HEK293 (cell line): ENCODE measurements around the gene MLLT6.

Source experiments
- BCL11A ChIP-seq: fragments of 450-650 bp; formaldehyde crosslinking; IDR thresholded peaks from 2 replicates; pipeline ENCODE4 v1.5.1; 2016; ENCODE audit warnings: low read depth, missing biosample characterization, missing genetic modification characterization
- GFI1B ChIP-seq: fragments of 450-650 bp; formaldehyde crosslinking; IDR thresholded peaks from 2 replicates; pipeline ENCODE4 v1.5.1; 2016; ENCODE audit warnings: missing biosample characterization, missing genetic modification characterization
- GLI2 ChIP-seq: fragments of 450-650 bp; formaldehyde crosslinking; IDR thresholded peaks from 2 replicates; pipeline ENCODE4; 2017; ENCODE audit warnings: missing biosample characterization, missing genetic modification characterization, low read depth, borderline replicate concordance
- GLIS2 ChIP-seq: fragments of 450-650 bp; formaldehyde crosslinking; IDR thresholded peaks from 2 replicates; pipeline ENCODE4 v1.5.1; 2016; ENCODE audit warnings: missing biosample characterization, missing genetic modification characterization
- HOXA7 ChIP-seq: sonication (generic); formaldehyde crosslinking; IDR thresholded peaks from 2 replicates; pipeline ENCODE4 v1.8.1; 2022; ENCODE audit warnings: missing genetic modification reagents, borderline replicate concordance
- HOXC10 ChIP-seq: sonication (generic); formaldehyde crosslinking; IDR thresholded peaks from 2 replicates; pipeline ENCODE4 v1.8.1; 2023; ENCODE audit warnings: mild to moderate bottlenecking, missing genetic modification reagents
- KLF1 ChIP-seq: fragments of 450-650 bp; formaldehyde crosslinking; IDR thresholded peaks from 2 replicates; pipeline ENCODE4 v1.5.1; 2016; ENCODE audit warnings: missing biosample characterization, missing genetic modification characterization
- PRDM1 ChIP-seq: fragments of 450-650 bp; formaldehyde crosslinking; IDR thresholded peaks from 2 replicates; pipeline ENCODE4; 2016; ENCODE audit warnings: missing biosample characterization, missing genetic modification characterization
- ZBTB48 ChIP-seq: fragments of 450-650 bp; formaldehyde crosslinking; IDR thresholded peaks from 2 replicates; pipeline ENCODE4 v1.5.1; 2016; ENCODE audit warnings: missing biosample characterization, missing genetic modification characterization
- ZFP69B ChIP-seq: fragments of 450-650 bp; formaldehyde crosslinking; IDR thresholded peaks from 2 replicates; pipeline ENCODE4 v1.5.1; 2016; ENCODE audit warnings: missing biosample characterization, missing genetic modification characterization
- ZNF341 ChIP-seq: fragments of 450-650 bp; formaldehyde crosslinking; IDR thresholded peaks from 2 replicates; pipeline ENCODE4; 2016; ENCODE audit warnings: low read depth, missing biosample characterization, missing genetic modification characterization
- ZNF423 ChIP-seq: fragments of 450-650 bp; formaldehyde crosslinking; IDR thresholded peaks from 2 replicates; pipeline ENCODE4 v1.5.1; 2016; ENCODE audit warnings: missing biosample characterization, missing genetic modification characterization
- ZNF433 ChIP-seq: fragments of 450-650 bp; formaldehyde crosslinking; IDR thresholded peaks from 2 replicates; pipeline ENCODE4 v1.5.1; 2016; ENCODE audit warnings: missing biosample characterization, missing genetic modification characterization, low read depth
- ZNF518A ChIP-seq: fragments of 450-650 bp; formaldehyde crosslinking; conservative IDR thresholded peaks from 2 replicates; pipeline ENCODE4 v1.5.1; 2016; ENCODE audit warnings: low read depth, missing biosample characterization, missing genetic modification characterization
- ZNF555 ChIP-seq: fragments of 450-650 bp; formaldehyde crosslinking; conservative IDR thresholded peaks from 2 replicates; pipeline ENCODE4 v1.5.1; 2017; ENCODE audit warnings: missing biosample characterization, mild to moderate bottlenecking, missing genetic modification characterization, inconsistent platforms
- ZNF561 ChIP-seq: fragments of 450-650 bp; IDR thresholded peaks from 2 replicates; pipeline ENCODE4 v1.5.1; 2018; ENCODE audit warnings: missing biosample characterization, missing genetic modification characterization, borderline replicate concordance
- ZNF600 ChIP-seq: fragments of 450-650 bp; formaldehyde crosslinking; IDR thresholded peaks from 2 replicates; pipeline ENCODE4 v1.5.1; 2016; ENCODE audit warnings: missing biosample characterization, missing genetic modification characterization
- ZNF707 ChIP-seq: fragments of 450-650 bp; formaldehyde crosslinking; IDR thresholded peaks from 2 replicates; pipeline ENCODE4 v1.5.1; 2016; ENCODE audit warnings: missing biosample characterization, missing genetic modification characterization
- ZNF768 ChIP-seq: fragments of 450-650 bp; formaldehyde crosslinking; IDR thresholded peaks from 2 replicates; pipeline ENCODE4 v1.5.1; 2018; ENCODE audit warnings: missing biosample characterization, mild to moderate bottlenecking, missing genetic modification characterization
- ZNF830 ChIP-seq: fragments of 450-650 bp; IDR thresholded peaks from 2 replicates; pipeline ENCODE4 v1.5.0; 2018; ENCODE audit warnings: missing biosample characterization, missing genetic modification characterization, low read depth, mild to moderate bottlenecking, moderate library complexity
- ZSCAN4 ChIP-seq: fragments of 450-650 bp; formaldehyde crosslinking; IDR thresholded peaks from 2 replicates; pipeline ENCODE4 v1.5.1; 2017; ENCODE audit warnings: missing biosample characterization, missing genetic modification characterization
- TF ChIP-seq, protein P1 (sequence below): fragments of 450-650 bp; formaldehyde crosslinking; IDR thresholded peaks from 2 replicates; pipeline ENCODE4 v1.5.1; 2016; ENCODE audit warnings: missing biosample characterization, missing genetic modification characterization
- TF ChIP-seq, protein P2 (sequence below): fragments of 450-650 bp; formaldehyde crosslinking; optimal IDR thresholded peaks from 2 replicates; pipeline ENCODE3; 2016; ENCODE audit warnings: missing biosample characterization, mild to moderate bottlenecking, missing genetic modification characterization
- TF ChIP-seq, protein P3 (sequence below): fragments of 450-650 bp; formaldehyde crosslinking; IDR thresholded peaks from 2 replicates; pipeline ENCODE4 v1.5.1; 2016; ENCODE audit warnings: missing biosample characterization, missing genetic modification characterization
- TF ChIP-seq, protein P4 (sequence below): fragments of 450-650 bp; IDR thresholded peaks from 2 replicates; pipeline ENCODE4 v1.5.1; 2018; ENCODE audit warnings: missing biosample characterization, missing genetic modification characterization

MLLT6 gene

DNA sequence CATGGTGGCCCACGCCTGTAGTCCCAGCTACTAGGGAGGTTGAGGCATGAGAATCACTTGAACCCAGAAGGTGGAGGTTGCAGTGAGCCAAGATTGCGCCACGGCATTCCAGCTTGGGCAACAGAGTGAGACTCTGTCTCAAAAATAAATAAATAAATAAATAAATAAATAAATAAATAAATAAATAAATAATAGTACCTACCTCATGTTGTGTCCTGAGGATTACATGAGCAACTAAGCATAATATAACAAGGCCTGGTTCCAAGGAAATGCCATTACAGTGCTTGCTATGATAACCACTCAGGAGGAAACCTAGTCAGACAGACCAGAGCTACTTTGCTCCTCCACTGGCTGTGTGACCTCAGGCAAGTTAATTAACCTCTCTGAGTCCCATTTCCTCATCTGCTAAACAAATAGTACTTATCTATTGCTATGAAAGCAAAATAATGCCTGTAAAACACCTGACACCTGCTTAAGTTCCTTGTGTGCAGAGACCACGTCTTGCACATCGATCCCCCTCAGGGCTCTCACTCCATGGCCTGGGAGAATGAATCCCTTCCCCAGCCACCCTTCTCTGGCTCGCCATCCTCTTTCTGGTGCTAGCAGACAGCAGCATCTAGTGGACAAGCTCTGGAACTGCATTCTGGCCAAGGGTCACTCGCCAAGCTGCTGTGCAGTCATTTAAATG is 37.8 kb upstream of the MLLT6 start (continued):
- TF ChIP-seq, protein P1, sequence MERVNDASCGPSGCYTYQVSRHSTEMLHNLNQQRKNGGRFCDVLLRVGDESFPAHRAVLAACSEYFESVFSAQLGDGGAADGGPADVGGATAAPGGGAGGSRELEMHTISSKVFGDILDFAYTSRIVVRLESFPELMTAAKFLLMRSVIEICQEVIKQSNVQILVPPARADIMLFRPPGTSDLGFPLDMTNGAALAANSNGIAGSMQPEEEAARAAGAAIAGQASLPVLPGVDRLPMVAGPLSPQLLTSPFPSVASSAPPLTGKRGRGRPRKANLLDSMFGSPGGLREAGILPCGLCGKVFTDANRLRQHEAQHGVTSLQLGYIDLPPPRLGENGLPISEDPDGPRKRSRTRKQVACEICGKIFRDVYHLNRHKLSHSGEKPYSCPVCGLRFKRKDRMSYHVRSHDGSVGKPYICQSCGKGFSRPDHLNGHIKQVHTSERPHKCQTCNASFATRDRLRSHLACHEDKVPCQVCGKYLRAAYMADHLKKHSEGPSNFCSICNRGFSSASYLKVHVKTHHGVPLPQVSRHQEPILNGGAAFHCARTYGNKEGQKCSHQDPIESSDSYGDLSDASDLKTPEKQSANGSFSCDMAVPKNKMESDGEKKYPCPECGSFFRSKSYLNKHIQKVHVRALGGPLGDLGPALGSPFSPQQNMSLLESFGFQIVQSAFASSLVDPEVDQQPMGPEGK, result no peak
- no peak for TF ChIP-seq HOXA7 (CRISPR knock-in tag)
- TF ChIP-seq PRDM1 (tag by site-specific recombination), result no peak
- no peak for TF ChIP-seq ZNF830 (tag by site-specific recombination)
- TF ChIP-seq ZNF341 (tag by site-specific recombination), result peak; percentile 59
- TF ChIP-seq ZNF600 (tag by site-specific recombination), result no peak
- peak; percentile 99 for TF ChIP-seq ZNF555
- TF ChIP-seq, protein P2, sequence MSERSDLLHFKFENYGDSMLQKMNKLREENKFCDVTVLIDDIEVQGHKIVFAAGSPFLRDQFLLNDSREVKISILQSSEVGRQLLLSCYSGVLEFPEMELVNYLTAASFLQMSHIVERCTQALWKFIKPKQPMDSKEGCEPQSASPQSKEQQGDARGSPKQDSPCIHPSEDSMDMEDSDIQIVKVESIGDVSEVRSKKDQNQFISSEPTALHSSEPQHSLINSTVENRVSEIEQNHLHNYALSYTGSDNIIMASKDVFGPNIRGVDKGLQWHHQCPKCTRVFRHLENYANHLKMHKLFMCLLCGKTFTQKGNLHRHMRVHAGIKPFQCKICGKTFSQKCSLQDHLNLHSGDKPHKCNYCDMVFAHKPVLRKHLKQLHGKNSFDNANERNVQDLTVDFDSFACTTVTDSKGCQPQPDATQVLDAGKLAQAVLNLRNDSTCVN (tag by site-specific recombination), result no peak
- 0 out of 2 replicates have a peak, but pooled peaks have one; percentile 32 for TF ChIP-seq BCL11A (tag by site-specific recombination)
- TF ChIP-seq ZFP69B (tag by site-specific recombination), result no peak
- TF ChIP-seq ZNF768, result peak; percentile 100; the same call in 1 of the 2 replicates
- peak; percentile 98 for TF ChIP-seq ZNF518A
- TF ChIP-seq, protein P3, sequence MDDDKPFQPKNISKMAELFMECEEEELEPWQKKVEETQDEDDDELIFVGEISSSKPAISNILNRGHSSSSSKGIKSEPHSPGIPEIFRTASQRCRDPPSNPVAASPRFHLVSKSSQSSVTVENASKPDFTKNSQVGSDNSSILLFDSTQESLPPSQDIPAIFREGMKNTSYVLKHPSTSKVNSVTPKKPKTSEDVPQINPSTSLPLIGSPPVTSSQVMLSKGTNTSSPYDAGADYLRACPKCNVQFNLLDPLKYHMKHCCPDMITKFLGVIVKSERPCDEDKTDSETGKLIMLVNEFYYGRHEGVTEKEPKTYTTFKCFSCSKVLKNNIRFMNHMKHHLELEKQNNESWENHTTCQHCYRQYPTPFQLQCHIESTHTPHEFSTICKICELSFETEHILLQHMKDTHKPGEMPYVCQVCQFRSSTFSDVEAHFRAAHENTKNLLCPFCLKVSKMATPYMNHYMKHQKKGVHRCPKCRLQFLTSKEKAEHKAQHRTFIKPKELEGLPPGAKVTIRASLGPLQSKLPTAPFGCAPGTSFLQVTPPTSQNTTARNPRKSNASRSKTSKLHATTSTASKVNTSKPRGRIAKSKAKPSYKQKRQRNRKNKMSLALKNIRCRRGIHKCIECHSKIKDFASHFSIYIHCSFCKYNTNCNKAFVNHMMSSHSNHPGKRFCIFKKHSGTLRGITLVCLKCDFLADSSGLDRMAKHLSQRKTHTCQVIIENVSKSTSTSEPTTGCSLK (tag by site-specific recombination), result no peak
- peak; percentile 55; the same call in 1 of the 2 replicates for TF ChIP-seq GFI1B
- no peak; the same call in 1 of the 2 replicates for TF ChIP-seq GLI2 (tag by site-specific recombination)
- TF ChIP-seq ZNF561 (tag by site-specific recombination), result no peak; the same call in 1 of the 2 replicates
- no peak for TF ChIP-seq KLF1 (tag by site-specific recombination)
- TF ChIP-seq ZSCAN4, result no peak
- TF ChIP-seq HOXC10, result no peak
- no peak for TF ChIP-seq GLIS2 (tag by site-specific recombination)
- no peak for TF ChIP-seq ZBTB48 (tag by site-specific recombination)
- TF ChIP-seq, protein P4, sequence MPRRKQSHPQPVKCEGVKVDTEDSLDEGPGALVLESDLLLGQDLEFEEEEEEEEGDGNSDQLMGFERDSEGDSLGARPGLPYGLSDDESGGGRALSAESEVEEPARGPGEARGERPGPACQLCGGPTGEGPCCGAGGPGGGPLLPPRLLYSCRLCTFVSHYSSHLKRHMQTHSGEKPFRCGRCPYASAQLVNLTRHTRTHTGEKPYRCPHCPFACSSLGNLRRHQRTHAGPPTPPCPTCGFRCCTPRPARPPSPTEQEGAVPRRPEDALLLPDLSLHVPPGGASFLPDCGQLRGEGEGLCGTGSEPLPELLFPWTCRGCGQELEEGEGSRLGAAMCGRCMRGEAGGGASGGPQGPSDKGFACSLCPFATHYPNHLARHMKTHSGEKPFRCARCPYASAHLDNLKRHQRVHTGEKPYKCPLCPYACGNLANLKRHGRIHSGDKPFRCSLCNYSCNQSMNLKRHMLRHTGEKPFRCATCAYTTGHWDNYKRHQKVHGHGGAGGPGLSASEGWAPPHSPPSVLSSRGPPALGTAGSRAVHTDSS (tag by site-specific recombination), result no peak
- peak; percentile 99 for TF ChIP-seq ZNF433
- no peak for TF ChIP-seq ZNF423 (tag by site-specific recombination)
- no peak for TF ChIP-seq ZNF707 (tag by site-specific recombination)
